Measurements from ENCODE around the gene SERAC1. TPM values are rescaled to one million over a fixed set of nuclear protein-coding genes. Genes with fewer than 3 reads are reported as not detected.

The SERAC1 gene
- polyA plus RNA-seq, 1 donor (not counting 4 experiments of a cell fraction or from before 2014, with no cell fraction given) = 10.1 TPM

DNA sequence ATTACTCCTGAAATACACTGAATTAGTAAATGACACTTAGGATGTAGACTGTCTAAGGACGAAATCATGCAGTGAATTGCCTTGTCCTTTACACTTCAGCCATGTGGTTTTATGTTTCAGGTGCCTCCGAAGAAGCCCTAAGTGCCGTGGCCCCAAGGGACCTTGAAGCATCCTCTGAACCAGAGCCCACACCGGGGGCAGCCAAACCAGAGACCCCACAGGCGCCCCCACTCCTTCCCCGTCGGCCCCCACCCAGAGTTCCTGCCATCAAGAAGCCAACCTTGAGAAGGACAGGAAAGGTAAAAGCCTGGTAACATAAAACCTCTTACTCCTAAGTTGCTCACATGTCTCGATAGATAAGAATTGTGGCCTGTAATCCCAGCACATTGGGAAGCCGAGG, 75.3 kb downstream of the SERAC1 start:
- dilution Hi-C loops (cut with MboI; ENCODE audit: extremely low pct_ligation_motif_present, low sequenced_read_pairs) = no loop called here
- TF ChIP-seq EZH2 (IDR thresholded peaks at IDR 0.05; ENCODE audit: low read length) = no peak
- TF ChIP-seq, protein P1, sequence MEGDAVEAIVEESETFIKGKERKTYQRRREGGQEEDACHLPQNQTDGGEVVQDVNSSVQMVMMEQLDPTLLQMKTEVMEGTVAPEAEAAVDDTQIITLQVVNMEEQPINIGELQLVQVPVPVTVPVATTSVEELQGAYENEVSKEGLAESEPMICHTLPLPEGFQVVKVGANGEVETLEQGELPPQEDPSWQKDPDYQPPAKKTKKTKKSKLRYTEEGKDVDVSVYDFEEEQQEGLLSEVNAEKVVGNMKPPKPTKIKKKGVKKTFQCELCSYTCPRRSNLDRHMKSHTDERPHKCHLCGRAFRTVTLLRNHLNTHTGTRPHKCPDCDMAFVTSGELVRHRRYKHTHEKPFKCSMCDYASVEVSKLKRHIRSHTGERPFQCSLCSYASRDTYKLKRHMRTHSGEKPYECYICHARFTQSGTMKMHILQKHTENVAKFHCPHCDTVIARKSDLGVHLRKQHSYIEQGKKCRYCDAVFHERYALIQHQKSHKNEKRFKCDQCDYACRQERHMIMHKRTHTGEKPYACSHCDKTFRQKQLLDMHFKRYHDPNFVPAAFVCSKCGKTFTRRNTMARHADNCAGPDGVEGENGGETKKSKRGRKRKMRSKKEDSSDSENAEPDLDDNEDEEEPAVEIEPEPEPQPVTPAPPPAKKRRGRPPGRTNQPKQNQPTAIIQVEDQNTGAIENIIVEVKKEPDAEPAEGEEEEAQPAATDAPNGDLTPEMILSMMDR (optimal IDR thresholded peaks at IDR 0.05 in 1 of 3, IDR thresholded peaks at IDR 0.05 in 1 of 3, conservative IDR thresholded peaks at IDR 0.05 in 1 of 3; ENCODE audit: extremely low read depth in 1 of 3, insufficient read depth in 2 of 3, low read length in 3 of 3) = no peak
- no peaks in the 10 kb centered on the region for H3K27me3 ChIP-seq (ENCODE audit: control insufficient read depth, extremely low read depth, insufficient read depth, low read length)
- peaks cover 10 to 18% of the 10 kb centered on the region in 2 experiments for H3K36me3 ChIP-seq (ENCODE audit: control insufficient read depth in 2 of 2, extremely low read depth in 1 of 2, insufficient read depth in 2 of 2, low read length in 2 of 2)
- H2AFZ ChIP-seq (ENCODE audit: control insufficient read depth, low read length) = no peak overlapping the region
- no peak overlapping the region for H3K27ac ChIP-seq (ENCODE audit: control insufficient read depth, insufficient read depth, low read length)
- DNase-seq (ENCODE audit: low read depth, low spot score) = no peak
- H3K4me1 ChIP-seq (ENCODE audit: control insufficient read depth, extremely low read depth, insufficient read depth, low read length) = no peaks in the 10 kb centered on the region
- H3K4me2 ChIP-seq (ENCODE audit: control insufficient read depth, extremely low read depth, insufficient read depth, low read depth, low read length) = no peak overlapping the region
- no peaks in the 10 kb centered on the region for H3K9me1 ChIP-seq (ENCODE audit: control insufficient read depth, extremely low read depth, insufficient read depth, low read length)
- no peak overlapping the region for H3K9ac ChIP-seq (ENCODE audit: control insufficient read depth, extremely low read depth, insufficient read depth, low read length)
- H3K9me3 ChIP-seq (ENCODE audit: control insufficient read depth, low read depth, low read length) = no peaks in the 10 kb centered on the region
- no peak for FAIRE-seq
- no peak overlapping the region for H3K4me3 ChIP-seq (ENCODE audit: control insufficient read depth in 2 of 3, extremely low read depth in 1 of 3, insufficient read depth in 2 of 3, low read depth in 1 of 3, low read length in 3 of 3)
- H4K20me1 ChIP-seq (ENCODE audit: control insufficient read depth, extremely low read depth, insufficient read depth, low read length) = no peaks in the 10 kb centered on the region
- H3K79me2 ChIP-seq (ENCODE audit: control insufficient read depth, insufficient read depth, low read length) = no peaks in the 10 kb centered on the region

DNA sequence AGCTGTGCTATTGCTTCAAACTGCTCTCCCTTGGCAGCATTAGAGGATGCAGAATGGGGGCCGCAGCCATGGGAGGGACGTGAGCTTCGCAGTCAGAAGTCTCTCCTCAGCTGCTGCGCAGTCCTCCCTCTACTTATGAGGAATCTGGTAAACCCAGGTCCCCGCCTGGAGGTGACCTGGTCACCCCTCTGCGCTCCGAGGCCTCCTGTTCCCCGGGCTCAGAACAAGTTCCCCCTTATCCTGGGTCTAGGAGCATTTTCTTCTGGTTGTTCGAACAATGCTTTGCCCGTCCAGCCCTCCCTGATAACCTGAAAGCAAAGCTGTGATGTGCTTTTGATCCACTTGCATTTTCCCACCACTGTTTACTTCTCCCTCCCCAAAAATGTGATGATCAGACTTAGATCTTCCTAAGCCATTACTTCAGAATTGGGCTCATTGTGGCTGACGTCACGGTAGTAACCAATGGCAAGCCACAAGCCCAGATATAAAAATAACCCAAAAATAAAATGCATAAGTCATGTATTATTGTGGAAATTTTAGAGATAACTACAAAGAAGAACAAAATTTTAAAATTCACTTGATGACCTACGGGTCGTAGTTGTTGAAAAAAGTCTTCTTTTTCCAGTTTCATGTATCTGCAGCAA, 80.7 kb downstream of the SERAC1 start:
- dilution Hi-C loops (cut with MboI; ENCODE audit: extremely low pct_ligation_motif_present, low sequenced_read_pairs) = no loop called here
- no peaks in the 10 kb centered on the region for H3K79me2 ChIP-seq (ENCODE audit: control insufficient read depth, insufficient read depth, low read length)
- TF ChIP-seq, protein P1 (optimal IDR thresholded peaks at IDR 0.05 in 1 of 3, IDR thresholded peaks at IDR 0.05 in 1 of 3, conservative IDR thresholded peaks at IDR 0.05 in 1 of 3; ENCODE audit: extremely low read depth in 1 of 3, insufficient read depth in 2 of 3, low read length in 3 of 3) = no peak
- TF ChIP-seq EZH2 (IDR thresholded peaks at IDR 0.05; ENCODE audit: low read length) = no peak
- H3K4me1 ChIP-seq (ENCODE audit: control insufficient read depth, extremely low read depth, insufficient read depth, low read length) = no peaks in the 10 kb centered on the region
- H3K4me2 ChIP-seq (ENCODE audit: control insufficient read depth, extremely low read depth, insufficient read depth, low read depth, low read length) = no peak overlapping the region
- FAIRE-seq = no peak
- no peak for DNase-seq (ENCODE audit: low read depth, low spot score)
- no peak overlapping the region for H3K27ac ChIP-seq (ENCODE audit: control insufficient read depth, insufficient read depth, low read length)
- H3K9ac ChIP-seq (ENCODE audit: control insufficient read depth, extremely low read depth, insufficient read depth, low read length) = no peak overlapping the region
- H3K36me3 ChIP-seq (ENCODE audit: control insufficient read depth in 2 of 2, extremely low read depth in 1 of 2, insufficient read depth in 2 of 2, low read length in 2 of 2) = peaks cover 4 to 32% of the 10 kb centered on the region in 2 experiments
- no peaks in the 10 kb centered on the region for H3K9me1 ChIP-seq (ENCODE audit: control insufficient read depth, extremely low read depth, insufficient read depth, low read length)
- no peaks in the 10 kb centered on the region for H4K20me1 ChIP-seq (ENCODE audit: control insufficient read depth, extremely low read depth, insufficient read depth, low read length)
- H3K27me3 ChIP-seq (ENCODE audit: control insufficient read depth, extremely low read depth, insufficient read depth, low read length) = no peaks in the 10 kb centered on the region
- no peak overlapping the region for H2AFZ ChIP-seq (ENCODE audit: control insufficient read depth, low read length)
- no peaks in the 10 kb centered on the region for H3K9me3 ChIP-seq (ENCODE audit: control insufficient read depth, low read depth, low read length)
- H3K4me3 ChIP-seq (ENCODE audit: control insufficient read depth in 2 of 3, extremely low read depth in 1 of 3, insufficient read depth in 2 of 3, low read depth in 1 of 3, low read length in 3 of 3) = no peak overlapping the region
